HepG2 (cell line): ENCODE results near the gene TTF2. TPM values are rescaled to one million over a fixed set of nuclear protein-coding genes. Genes with fewer than 3 reads are reported as not detected.

ENCODE experiments used
- ATAC-seq: fragments of 200-7000 bp; cut with Tn5 transposase; 3 replicates; pipeline ENCODE4 v1.9.1; 2020; ENCODE audit warnings: mild to moderate bottlenecking, moderate library complexity
- BruUV-seq: library from RNA; stranded (reverse); fragments of 400-500 nt; replicated peaks from 2 replicates; lab custom pipeline; 2021; lab: Mats Ljungman, UMichigan
- CTCF ChIA-PET: fragments of 300-600 bp; formaldehyde crosslinking; extraction: SDS; loops from one replicate; lab custom pipeline; 2021; ENCODE audit warnings: low total read pairs, inconsistent platforms, low intra/inter-chr PET ratio; lab: Yijun Ruan, JAX
- POLR2A ChIA-PET: fragments of 350-600 bp; sonication (Branson Sonifier 250); formaldehyde crosslinking; loops from one replicate; lab custom pipeline; 2020; ENCODE audit warnings: antibody characterized with exemption, inconsistent platforms; lab: Yijun Ruan, JAX
- DNase-seq: peaks from one replicate; pipeline ENCODE4 v3.0.0-alpha.2; 2015; ENCODE audit warnings: low spot score
- FAIRE-seq: peaks from 3 replicates; lab custom pipeline; 2011; peaks lifted over from hg19 to GRCh38; lab: Jason Lieb, UNC
- H2AFZ ChIP-seq: one replicate; pipeline ENCODE4 v1.6.1; 2011; ENCODE audit warnings: low read length, inconsistent platforms
- H3K27ac ChIP-seq: fragments of 300-600 bp; 3 replicates; pipeline ENCODE4 v1.8.0; 2011; ENCODE audit warnings: mixed run types, mild to moderate bottlenecking, mixed read lengths, low read length, inconsistent platforms; ENCODE audit not compliant: insufficient read depth; ENCODE audit errors: extremely low read length
- H3K27me3 ChIP-seq, 2 experiments: fragments of 200-600 bp in 1 of 2; 2 replicates in 1 of 2; 3 replicates in 1 of 2; pipeline versions ENCODE4 v1.6.0 to v1.8.0; 2011; ENCODE audit warnings: low read length in 2 of 2, mild to moderate bottlenecking in 2 of 2, moderate library complexity in 2 of 2, inconsistent platforms in 1 of 2; ENCODE audit not compliant: insufficient read depth in 2 of 2, control insufficient read depth in 1 of 2
- H3K36me3 ChIP-seq, 2 experiments: fragments of 200-600 bp in 1 of 2; replicated peaks in 1 of 2; 2 replicates in 1 of 2; 3 replicates in 1 of 2; pipeline versions ENCODE4 v1.5.1 to v1.8.0; 2011; ENCODE audit warnings: low read length in 2 of 2, inconsistent platforms in 1 of 2; ENCODE audit not compliant: insufficient read depth in 2 of 2, control insufficient read depth in 1 of 2
- H3K4me1 ChIP-seq: 2 replicates; pipeline ENCODE4 v1.5.1; 2012; ENCODE audit warnings: low read length, inconsistent platforms; ENCODE audit not compliant: insufficient read depth
- H3K4me2 ChIP-seq: 2 replicates; pipeline ENCODE4 v1.6.0; 2011; ENCODE audit warnings: low read depth, low read length, inconsistent platforms
- H3K4me3 ChIP-seq, 3 experiments: fragments of 200-600 bp in 1 of 3; sonication (generic), shearing (Covaris generic) in 1 of 3; replicated peaks in 1 of 3; 2 replicates each; pipeline ENCODE4 v1.5.1; 2011 to 2016; ENCODE audit warnings: low read length in 3 of 3, inconsistent platforms in 2 of 3, low read depth in 2 of 3, mild to moderate bottlenecking in 2 of 3, control low read depth in 1 of 3, mixed read lengths in 1 of 3; ENCODE audit not compliant: insufficient read depth in 1 of 3
- H3K79me2 ChIP-seq: one replicate; pipeline ENCODE4 v1.6.1; 2011; ENCODE audit warnings: low read length, inconsistent platforms; ENCODE audit not compliant: insufficient read depth
- H3K9ac ChIP-seq: 2 replicates; pipeline ENCODE4 v1.6.0; 2011; ENCODE audit warnings: mild to moderate bottlenecking, low read depth, low read length, inconsistent platforms; ENCODE audit not compliant: insufficient read depth
- H3K9me3 ChIP-seq: 2 replicates; pipeline ENCODE4 v1.5.1; 2012; ENCODE audit warnings: mild to moderate bottlenecking, low read length
- H4K20me1 ChIP-seq: 2 replicates; pipeline ENCODE4 v1.6.0; 2011; ENCODE audit warnings: inconsistent platforms, mild to moderate bottlenecking, low read length, moderate library complexity; ENCODE audit not compliant: insufficient read depth
- EHMT2 ChIP-seq: fragments of 200-600 bp; sonication (generic); IDR thresholded peaks from 2 replicates; pipeline ENCODE4 v1.7.0; 2017; ENCODE audit warnings: antibody characterized with exemption, low read depth, low read length, borderline replicate concordance
- GPN1 ChIP-seq: sonication (generic); formaldehyde crosslinking; IDR thresholded peaks from 2 replicates; pipeline ENCODE4 v1.5.1; 2020; ENCODE audit warnings: missing genetic modification reagents, borderline replicate concordance
- HMGXB3 ChIP-seq: sonication (generic); formaldehyde crosslinking; IDR thresholded peaks from 2 replicates; pipeline ENCODE4 v1.4.0; 2020; ENCODE audit warnings: missing genetic modification reagents, borderline replicate concordance
- RBAK ChIP-seq: sonication (generic); formaldehyde crosslinking; IDR thresholded peaks from 2 replicates; pipeline ENCODE4 v1.5.1; 2020; ENCODE audit warnings: mild to moderate bottlenecking, missing genetic modification reagents
- SALL1 ChIP-seq: sonication (generic); formaldehyde crosslinking; IDR thresholded peaks from 2 replicates; pipeline ENCODE4 v1.8.0; 2022; ENCODE audit warnings: mild to moderate bottlenecking, missing genetic modification reagents
- SIX1 ChIP-seq: sonication (generic); formaldehyde crosslinking; IDR thresholded peaks from 2 replicates; pipeline ENCODE4 v1.4.0; 2020; ENCODE audit warnings: missing genetic modification reagents, borderline replicate concordance
- ZNF263 ChIP-seq: sonication (generic); formaldehyde crosslinking; IDR thresholded peaks from 2 replicates; pipeline ENCODE4 v1.4.0; 2020; ENCODE audit warnings: missing genetic modification reagents
- ZNF264 ChIP-seq: sonication (generic); formaldehyde crosslinking; IDR thresholded peaks from 2 replicates; pipeline ENCODE4 v1.4.0; 2020; ENCODE audit warnings: missing genetic modification reagents
- ZNF562 ChIP-seq: sonication (generic); formaldehyde crosslinking; IDR thresholded peaks from 2 replicates; pipeline ENCODE4 v1.8.0; 2022; ENCODE audit warnings: missing genetic modification reagents, borderline replicate concordance
- ZNF598 ChIP-seq: sonication (generic); formaldehyde crosslinking; IDR thresholded peaks from 2 replicates; pipeline ENCODE4 v1.5.1; 2020; ENCODE audit warnings: mild to moderate bottlenecking, missing genetic modification reagents, borderline replicate concordance
- ZSCAN31 ChIP-seq: sonication (generic); formaldehyde crosslinking; IDR thresholded peaks from 2 replicates; pipeline ENCODE4 v1.5.0; 2020; ENCODE audit warnings: low read depth, mild to moderate bottlenecking, missing genetic modification reagents
- whole genome bisulfite sequencing: methylation state at CpG from one replicate; pipeline ENCODE4 v1.1.6; 2017; ENCODE audit warnings: low lambda C conversion rate; 5-methylcytosine and 5-hydroxymethylcytosine counted together
- in situ Hi-C: cut with HindIII; loops from 2 replicates; pipeline ENCODE4 v1.10.0; 2017; ENCODE audit warnings: low pct_unique_long_range_greater_than_20kb; ENCODE audit not compliant: extremely low pct_ligation_motif_present
- intact Hi-C: fragments of 100-400 bp; cut with micrococcal nuclease; formaldehyde crosslinking; loops from one replicate; pipeline ENCODE4 v1.10.0; 2022; ENCODE audit not compliant: unreplicated experiment
- polyA plus RNA-seq, 8 experiments: library from polyadenylated mRNA; depleted of rRNA in 3 of 8; stranded (reverse) in 7 of 8; unstranded in 1 of 8; fragments of >200 nt; fragmentation: Illumina TruSeq in 4 of 8; extraction: Trizol in 4 of 8; gene quantifications; 2 replicates each; pipeline versions ENCODE4 v1.2.1 to v1.2.3, GENCODE V29; 2011 to 2016; ENCODE audit warnings: low read depth in 4 of 8, missing spikeins in 1 of 8, mixed read lengths in 1 of 8; ENCODE audit not compliant: insufficient read depth in 1 of 8
- total RNA-seq, 5 experiments: library from RNA; depleted of rRNA; stranded (reverse); fragments of >200 nt; fragmentation: Illumina TruSeq; extraction: Trizol; gene quantifications; 2 replicates each; pipeline ENCODE4 v1.2.3, GENCODE V29; 2016; ENCODE audit warnings: low read depth in 1 of 5
- TF ChIP-seq, protein P1 (sequence below): sonication (generic); formaldehyde crosslinking; IDR thresholded peaks from 2 replicates; pipeline ENCODE4 v1.8.1; 2023; ENCODE audit warnings: mild to moderate bottlenecking, moderate library complexity, missing genetic modification reagents

The TTF2 gene
- total and polyA plus RNA-seq, 2 of the 13 experiments (the other 11 are each of a cell fraction or from before 2014, with no cell fraction given), result 12.8 to 48.9 TPM

DNA sequence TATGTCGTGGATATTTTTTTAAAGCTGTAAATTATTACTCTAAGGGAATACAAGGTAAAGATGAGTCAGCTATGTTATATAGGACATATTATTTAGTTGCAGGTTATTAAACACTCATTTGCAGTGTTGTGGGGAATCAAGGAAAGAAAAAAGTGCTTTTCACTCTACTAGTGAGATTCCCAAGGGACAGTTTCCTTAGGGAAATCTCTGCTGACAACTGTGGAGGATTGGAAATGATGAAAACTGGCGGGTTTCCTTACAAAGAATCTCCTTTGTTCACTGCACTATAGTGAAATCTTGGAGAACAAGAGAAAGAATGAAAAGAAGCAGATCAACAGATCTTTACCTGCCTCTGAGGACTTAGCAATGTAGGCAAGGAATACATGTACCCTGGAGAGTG lies 85.9 kb downstream of the TTF2 start:
- no peak overlapping the region for H3K27ac ChIP-seq
- in situ Hi-C loops, result loop anchor here (25.0 kb wide), 1 partner anchor 141 kb away; no protein-coding TSS in a partner anchor

More for the DNA sequence above, 85.9 kb downstream of the TTF2 start:
- no peak overlapping the region for H3K9ac ChIP-seq
- ChIA-PET CTCF (no interaction called here), POLR2A (no interaction called here)
- H3K27me3 ChIP-seq, result no peaks in the 10 kb centered on the region; a peak in 1 of 5 replicates
- no peaks in the 10 kb centered on the region for H3K79me2 ChIP-seq
- no peak overlapping the region for H3K4me3 ChIP-seq
- intact Hi-C loops, result no loop called here
- TF ChIP-seq, protein P1, sequence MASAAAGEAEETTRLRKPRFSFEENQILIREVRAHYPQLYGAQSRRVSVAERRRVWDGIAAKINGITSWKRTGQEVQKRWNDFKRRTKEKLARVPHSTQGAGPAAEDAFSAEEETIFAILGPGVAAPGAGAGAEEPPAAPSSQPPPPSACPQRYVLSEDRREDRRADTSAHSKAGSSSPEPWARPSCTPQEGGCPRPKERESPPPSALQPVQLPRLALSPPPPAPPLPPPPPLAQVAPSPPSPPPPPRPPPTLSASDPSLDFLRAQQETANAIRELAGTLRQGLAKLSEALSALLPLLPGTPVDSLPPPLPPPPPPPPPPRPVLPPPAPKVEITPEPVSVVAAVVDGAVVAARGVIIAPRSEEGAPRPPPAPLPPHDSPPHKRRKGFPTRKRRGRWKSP (CRISPR knock-in tag), result no peak
- TF ChIP-seq ZNF598 (CRISPR knock-in tag) (no peak), HMGXB3 (CRISPR knock-in tag) (no peak), SALL1 (CRISPR knock-in tag) (no peak), ZNF263 (CRISPR knock-in tag) (no peak), ZSCAN31 (CRISPR knock-in tag) (no peak), EHMT2 (no peak), RBAK (CRISPR knock-in tag) (no peak), SIX1 (CRISPR knock-in tag) (no peak), GPN1 (no peak), ZNF562 (CRISPR knock-in tag) (no peak), ZNF264 (CRISPR knock-in tag) (no peak)
- H3K9me3 ChIP-seq, result no peaks in the 10 kb centered on the region
- H3K4me1 ChIP-seq, result no peaks in the 10 kb centered on the region
- no peaks in the 10 kb centered on the region for H4K20me1 ChIP-seq
- no TSS peak for BruUV-seq
- ATAC-seq, result no peak
- no peak overlapping the region for H3K4me2 ChIP-seq
- no peak for DNase-seq
- WGBS, result 10% methylated on average over 2 of the region's 2 CpGs
- H3K36me3 ChIP-seq, result no peaks in the 10 kb centered on the region
- FAIRE-seq, result no peak
- no peak overlapping the region for H2AFZ ChIP-seq
